ENCODE measurements around the gene TMEM213.

- TF ChIP-seq CTCF (IDR thresholded peaks at IDR 0.05) = no peak
- no peak for TF ChIP-seq REST (IDR thresholded peaks at IDR 0.05; ENCODE audit: insufficient read depth in 1 of 2, low read depth in 2 of 2, low read length in 1 of 2)
- TF ChIP-seq POLR2AphosphoS5 (IDR thresholded peaks at IDR 0.05; ENCODE audit: low read depth, low read length) = no peak
These were observed 18.9 kb downstream of the TMEM213 start for GRCh38 chr7:138816650-138817049.
